Spleen (tissue), 7 donors: ENCODE data around the gene PCDHGA3.

Source experiments
- POLR2A ChIP-seq, 3 donors: fragments of 450-650 bp; IDR thresholded peaks; one replicate each; pipeline ENCODE4 v1.5.1; 2017; ENCODE audit warnings: antibody characterized with exemption in 3 of 3, mild to moderate bottlenecking in 1 of 3
- POLR2AphosphoS5 ChIP-seq, 3 donors: sonication (generic); formaldehyde crosslinking; IDR thresholded peaks; one replicate each; pipeline ENCODE4 v1.5.1; 2017; ENCODE audit warnings: antibody characterized with exemption in 3 of 3
- TF ChIP-seq, protein P1 (sequence below), 11 experiments: fragments of 200-600 bp in 7 of 11; fragments of 450-650 bp in 4 of 11; sonication (generic) in 4 of 11; IDR thresholded peaks in 8 of 11; conservative IDR thresholded peaks in 3 of 11; 1 replicate in 7 of 11; 2 replicates in 4 of 11; pipeline versions ENCODE4 v1.4.0 to v1.8.0; 2016 to 2021; ENCODE audit warnings: antibody characterized with exemption in 11 of 11, inconsistent platforms in 4 of 11, mild to moderate bottlenecking in 1 of 11
- donor health status: DM: no; HTN: no; CAD: no; lungs with moderate emphysema.
- donor health status: DM: no; HTN: no; CAD: no.
- donor health status: DM: no; HTN: no; CAD: no.

DNA sequence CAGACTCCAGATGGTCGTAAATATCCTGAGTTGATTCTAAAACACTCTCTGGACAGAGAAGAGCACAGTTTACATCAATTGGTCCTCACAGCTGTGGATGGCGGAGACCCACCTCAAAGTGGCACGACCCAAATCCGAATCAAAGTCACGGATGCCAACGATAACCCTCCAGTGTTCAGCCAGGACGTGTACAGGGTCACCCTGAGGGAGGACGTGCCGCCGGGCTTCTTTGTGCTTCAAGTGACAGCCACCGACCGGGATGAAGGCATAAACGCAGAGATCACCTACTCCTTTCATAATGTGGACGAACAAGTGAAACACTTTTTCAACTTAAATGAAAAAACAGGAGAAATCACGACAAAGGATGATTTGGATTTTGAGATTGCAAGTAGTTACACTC is 17.1 kb downstream of the PCDHGA3 start:
- TF ChIP-seq, protein P1, sequence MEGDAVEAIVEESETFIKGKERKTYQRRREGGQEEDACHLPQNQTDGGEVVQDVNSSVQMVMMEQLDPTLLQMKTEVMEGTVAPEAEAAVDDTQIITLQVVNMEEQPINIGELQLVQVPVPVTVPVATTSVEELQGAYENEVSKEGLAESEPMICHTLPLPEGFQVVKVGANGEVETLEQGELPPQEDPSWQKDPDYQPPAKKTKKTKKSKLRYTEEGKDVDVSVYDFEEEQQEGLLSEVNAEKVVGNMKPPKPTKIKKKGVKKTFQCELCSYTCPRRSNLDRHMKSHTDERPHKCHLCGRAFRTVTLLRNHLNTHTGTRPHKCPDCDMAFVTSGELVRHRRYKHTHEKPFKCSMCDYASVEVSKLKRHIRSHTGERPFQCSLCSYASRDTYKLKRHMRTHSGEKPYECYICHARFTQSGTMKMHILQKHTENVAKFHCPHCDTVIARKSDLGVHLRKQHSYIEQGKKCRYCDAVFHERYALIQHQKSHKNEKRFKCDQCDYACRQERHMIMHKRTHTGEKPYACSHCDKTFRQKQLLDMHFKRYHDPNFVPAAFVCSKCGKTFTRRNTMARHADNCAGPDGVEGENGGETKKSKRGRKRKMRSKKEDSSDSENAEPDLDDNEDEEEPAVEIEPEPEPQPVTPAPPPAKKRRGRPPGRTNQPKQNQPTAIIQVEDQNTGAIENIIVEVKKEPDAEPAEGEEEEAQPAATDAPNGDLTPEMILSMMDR (IDR thresholded peaks at IDR 0.05 in 8 of 11, conservative IDR thresholded peaks at IDR 0.05 in 3 of 11), result no peak
- TF ChIP-seq POLR2A (IDR thresholded peaks at IDR 0.05), result no peak
- no peak for TF ChIP-seq POLR2AphosphoS5 (IDR thresholded peaks at IDR 0.05)
